Sigmoid colon (tissue), 4 donors: ENCODE measurements around the gene SMC2.

Experiments
- EP300 ChIP-seq, 4 donors: sonication (generic); formaldehyde crosslinking; IDR thresholded peaks; one replicate each; pipeline ENCODE4 v1.6.1; 2017; ENCODE audit warnings: antibody characterized with exemption in 4 of 4
- POLR2A ChIP-seq, 2 donors: fragments of 450-650 bp; IDR thresholded peaks; one replicate each; pipeline ENCODE4 v1.6.1; 2016; ENCODE audit warnings: antibody characterized with exemption in 2 of 2, mild to moderate bottlenecking in 2 of 2, moderate library complexity in 2 of 2
- POLR2AphosphoS5 ChIP-seq, 4 donors: sonication (generic); formaldehyde crosslinking; IDR thresholded peaks; one replicate each; pipeline ENCODE4 v1.6.1; 2017; ENCODE audit warnings: antibody characterized with exemption in 4 of 4
- TF ChIP-seq, protein P1 (sequence below), 4 experiments: fragments of 450-650 bp in 3 of 4; fragments of 200-600 bp in 1 of 4; IDR thresholded peaks; one replicate each; pipeline ENCODE4 v1.5.1; 2016 to 2019; ENCODE audit warnings: antibody characterized with exemption in 4 of 4, mild to moderate bottlenecking in 3 of 4, moderate library complexity in 2 of 4

DNA sequence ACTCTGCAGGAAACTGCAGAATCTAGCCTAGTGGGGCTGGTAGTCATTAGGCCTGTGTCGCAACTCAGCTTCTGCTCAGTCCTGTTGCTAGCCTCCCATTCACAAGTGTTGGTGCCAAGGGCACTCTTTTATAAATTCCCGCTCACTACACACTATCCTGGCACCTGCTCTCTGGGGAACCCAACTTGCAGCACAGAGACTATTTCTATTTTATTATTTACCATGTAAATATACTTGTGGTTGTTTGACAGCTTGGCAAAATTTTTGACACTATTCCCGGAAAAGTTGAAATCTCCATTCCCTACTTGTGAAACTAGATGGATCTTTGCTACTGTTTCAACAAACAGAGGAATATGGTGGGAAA is 20.4 kb upstream of the SMC2 start:
- TF ChIP-seq POLR2A (IDR thresholded peaks at IDR 0.05) (no peak), POLR2AphosphoS5 (IDR thresholded peaks at IDR 0.05) (no peak), EP300 (IDR thresholded peaks at IDR 0.05) (no peak)
- TF ChIP-seq, protein P1, sequence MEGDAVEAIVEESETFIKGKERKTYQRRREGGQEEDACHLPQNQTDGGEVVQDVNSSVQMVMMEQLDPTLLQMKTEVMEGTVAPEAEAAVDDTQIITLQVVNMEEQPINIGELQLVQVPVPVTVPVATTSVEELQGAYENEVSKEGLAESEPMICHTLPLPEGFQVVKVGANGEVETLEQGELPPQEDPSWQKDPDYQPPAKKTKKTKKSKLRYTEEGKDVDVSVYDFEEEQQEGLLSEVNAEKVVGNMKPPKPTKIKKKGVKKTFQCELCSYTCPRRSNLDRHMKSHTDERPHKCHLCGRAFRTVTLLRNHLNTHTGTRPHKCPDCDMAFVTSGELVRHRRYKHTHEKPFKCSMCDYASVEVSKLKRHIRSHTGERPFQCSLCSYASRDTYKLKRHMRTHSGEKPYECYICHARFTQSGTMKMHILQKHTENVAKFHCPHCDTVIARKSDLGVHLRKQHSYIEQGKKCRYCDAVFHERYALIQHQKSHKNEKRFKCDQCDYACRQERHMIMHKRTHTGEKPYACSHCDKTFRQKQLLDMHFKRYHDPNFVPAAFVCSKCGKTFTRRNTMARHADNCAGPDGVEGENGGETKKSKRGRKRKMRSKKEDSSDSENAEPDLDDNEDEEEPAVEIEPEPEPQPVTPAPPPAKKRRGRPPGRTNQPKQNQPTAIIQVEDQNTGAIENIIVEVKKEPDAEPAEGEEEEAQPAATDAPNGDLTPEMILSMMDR (IDR thresholded peaks at IDR 0.05), result no peak
